NCI-H1092 (cell line): ENCODE results near the gene DGLUCY.
A peak's percentile ranks its signal among the peaks of the same experiment; 100 is the strongest.
"Not testable (repeated sequence)": the region's sequence is repeated elsewhere in the genome, so short reads cannot be mapped to it uniquely, and the experiment has no call there.

ENCODE experiments used
- DNase-seq: peaks from one replicate; lab custom pipeline; 2025; lab: John Stamatoyannopoulos, UW

The DGLUCY gene

GRCh38 chr14:91207008-91207407 lies 93.1 kb downstream of the DGLUCY start:
- DNase-seq: no peak

- no peak for DNase-seq
These were observed 97.1 kb downstream of the DGLUCY start for GRCh38 chr14:91211017-91211416.

- no peak for DNase-seq
These were observed 100.4 kb downstream of the DGLUCY start for GRCh38 chr14:91214306-91214705.

- DNase-seq: no peak
These were observed 101.5 kb downstream of the DGLUCY start for GRCh38 chr14:91215381-91215780.

GRCh38 chr14:91216731-91217226 lies 102.9 kb downstream of the DGLUCY start:
- DNase-seq: no peak

GRCh38 chr14:91218014-91218413 lies 104.1 kb downstream of the DGLUCY start:
- DNase-seq: no peak

GRCh38 chr14:91219517-91220389 lies 105.9 kb downstream of the DGLUCY start:
- DNase-seq: no peak

GRCh38 chr14:91220581-91221000 lies 106.7 kb downstream of the DGLUCY start:
- DNase-seq: no peak

- DNase-seq: no peak
These were observed 107.4 kb downstream of the DGLUCY start for GRCh38 chr14:91221270-91221669.

GRCh38 chr14:91223028-91223783 lies 109.3 kb downstream of the DGLUCY start:
- peak; percentile 11 for DNase-seq

- no peak for DNase-seq
These were observed 111.2 kb downstream of the DGLUCY start for GRCh38 chr14:91225025-91225424.

- DNase-seq: not testable (repeated sequence)
These were observed 112.5 kb downstream of the DGLUCY start for GRCh38 chr14:91226360-91226759.

GRCh38 chr14:91227183-91227628 lies 113.3 kb downstream of the DGLUCY start:
- no peak for DNase-seq

- DNase-seq: no peak
These were observed 114.5 kb downstream of the DGLUCY start for GRCh38 chr14:91228112-91229004.

- no peak for DNase-seq
These were observed 115.1 kb downstream of the DGLUCY start for GRCh38 chr14:91229005-91229382.

GRCh38 chr14:91229743-91230200 lies 115.9 kb downstream of the DGLUCY start:
- no peak for DNase-seq

GRCh38 chr14:91230397-91231035 lies 116.6 kb downstream of the DGLUCY start:
- DNase-seq: no peak

- DNase-seq: no peak
These were observed 117.6 kb downstream of the DGLUCY start for GRCh38 chr14:91231446-91231845.

- DNase-seq: no peak
These were observed 118.2 kb downstream of the DGLUCY start for GRCh38 chr14:91232052-91232451.

- no peak for DNase-seq
These were observed 118.7 kb downstream of the DGLUCY start for GRCh38 chr14:91232603-91233002.
